CD4-positive, alpha-beta T cell treated with Interleukin-4 for 4 hours (primary cell): ENCODE results near the gene BFSP1.

Experiments used
- DNase-seq: peaks from one replicate; pipeline ENCODE4 v3.0.0-alpha.2; 2020

Gene BFSP1

GRCh38 chr20:17556837-17557674 is 25.9 kb upstream of the BFSP1 start:
- DNase-seq = no peak

- no peak for DNase-seq
Measured at GRCh38 chr20:17555106-17555505, 23.9 kb upstream of the BFSP1 start.

GRCh38 chr20:17549131-17549530 is 18.0 kb upstream of the BFSP1 start:
- no peak for DNase-seq

GRCh38 chr20:17545127-17545526 is 13.9 kb upstream of the BFSP1 start:
- no peak for DNase-seq

- no peak for DNase-seq
Measured at GRCh38 chr20:17543531-17544131, 12.5 kb upstream of the BFSP1 start.

GRCh38 chr20:17542993-17543412 is 11.8 kb upstream of the BFSP1 start:
- DNase-seq = no peak

GRCh38 chr20:17542481-17542880 is 11.3 kb upstream of the BFSP1 start:
- DNase-seq = no peak

- no peak for DNase-seq
Measured at GRCh38 chr20:17541996-17542395, 10.8 kb upstream of the BFSP1 start.

- DNase-seq = no peak
Measured at GRCh38 chr20:17541596-17541995, 10.4 kb upstream of the BFSP1 start.

GRCh38 chr20:17538517-17539170 is 7.5 kb upstream of the BFSP1 start:
- no peak for DNase-seq

GRCh38 chr20:17537959-17538358 is 6.8 kb upstream of the BFSP1 start:
- no peak for DNase-seq

- peak; percentile 75 for DNase-seq
Measured at GRCh38 chr20:17536944-17537444, 5.8 kb upstream of the BFSP1 start.

GRCh38 chr20:17534077-17534476 is 2.9 kb upstream of the BFSP1 start:
- no peak for DNase-seq

- DNase-seq = no peak
Measured at GRCh38 chr20:17533396-17533795, 2.2 kb upstream of the BFSP1 start.

GRCh38 chr20:17531665-17532025 is 466 bp upstream of the BFSP1 start:
- no peak for DNase-seq

GRCh38 chr20:17530153-17530552 is 1.0 kb downstream of the BFSP1 start:
- no peak for DNase-seq

GRCh38 chr20:17529586-17529985 is 1.6 kb downstream of the BFSP1 start:
- no peak for DNase-seq

GRCh38 chr20:17525650-17526049 is 5.5 kb downstream of the BFSP1 start:
- no peak for DNase-seq

- DNase-seq = no peak
Measured at GRCh38 chr20:17525132-17525531, 6.0 kb downstream of the BFSP1 start.

- no peak for DNase-seq
Measured at GRCh38 chr20:17524560-17524959, 6.6 kb downstream of the BFSP1 start.

GRCh38 chr20:17523326-17523725 is 7.9 kb downstream of the BFSP1 start:
- no peak for DNase-seq

- DNase-seq = no peak
Measured at GRCh38 chr20:17522528-17522927, 8.7 kb downstream of the BFSP1 start.

GRCh38 chr20:17520583-17520982 is 10.6 kb downstream of the BFSP1 start:
- DNase-seq = no peak
